HEK293 (cell line): ENCODE data around the gene THBD.

Source experiments
- CTCF ChIA-PET: fragments of 350-600 bp; formaldehyde crosslinking; extraction: SDS; loops from one replicate; lab custom pipeline; 2021; ENCODE audit warnings: antibody characterized with exemption; lab: Yijun Ruan, JAX
- POLR2A ChIA-PET: fragments of 300-600 bp; formaldehyde crosslinking; extraction: SDS; loops from one replicate; lab custom pipeline; 2020; ENCODE audit warnings: antibody characterized with exemption, inconsistent platforms; lab: Yijun Ruan, JAX
- H3K27ac ChIP-seq: fragments of 200-500 bp; sonication (Bioruptor generic); 2 replicates; pipeline ENCODE4 v1.5.1; 2014; ENCODE audit warnings: low read depth, low read length, control low read depth, inconsistent platforms; ENCODE audit errors: extremely low read depth
- H3K36me3 ChIP-seq, 2 experiments: fragments of 200-500 bp in 1 of 2; sonication (Bioruptor generic) in 1 of 2; 1 replicate in 1 of 2; 2 replicates in 1 of 2; pipeline ENCODE4 v1.5.1; 2014 to 2017; ENCODE audit warnings: inconsistent platforms in 2 of 2, low read length in 2 of 2; ENCODE audit not compliant: control insufficient read depth in 2 of 2, insufficient read depth in 1 of 2
- H3K4me1 ChIP-seq: fragments of 200-500 bp; sonication (Bioruptor generic); 2 replicates; pipeline ENCODE4 v1.5.1; 2014; ENCODE audit warnings: mild to moderate bottlenecking, low read length, inconsistent platforms; ENCODE audit not compliant: control insufficient read depth, insufficient read depth
- H3K4me3 ChIP-seq: 2 replicates; pipeline ENCODE4 v1.5.1; 2011; ENCODE audit warnings: low read depth, mild to moderate bottlenecking, control low read depth, low read length, moderate library complexity
- H3K9me3 ChIP-seq: fragments of 200-500 bp; sonication (Bioruptor generic); 2 replicates; pipeline ENCODE4 v1.5.1; 2014; ENCODE audit warnings: low read depth, low read length, inconsistent platforms; ENCODE audit not compliant: control insufficient read depth, insufficient read depth
- ATF2 ChIP-seq: fragments of 450-650 bp; formaldehyde crosslinking; IDR thresholded peaks from 2 replicates; pipeline ENCODE4 v1.5.1; 2016; ENCODE audit warnings: missing biosample characterization, missing genetic modification characterization, low read depth
- BCL11B ChIP-seq: fragments of 450-650 bp; formaldehyde crosslinking; IDR thresholded peaks from 2 replicates; pipeline ENCODE4 v1.5.1; 2016; ENCODE audit warnings: low read depth, missing biosample characterization, missing genetic modification characterization
- CTCF ChIP-seq: fragments of 450-650 bp; formaldehyde crosslinking; IDR thresholded peaks from 2 replicates; pipeline ENCODE4 v1.5.1; 2016; ENCODE audit warnings: missing biosample characterization, missing genetic modification characterization
- INSM2 ChIP-seq: fragments of 450-650 bp; formaldehyde crosslinking; IDR thresholded peaks from 2 replicates; pipeline ENCODE4 v1.5.1; 2016; ENCODE audit warnings: missing biosample characterization, missing genetic modification characterization
- KLF9 ChIP-seq: fragments of 450-650 bp; formaldehyde crosslinking; IDR thresholded peaks from 2 replicates; pipeline ENCODE4 v1.5.1; 2016; ENCODE audit warnings: missing biosample characterization, missing genetic modification characterization, low read depth
- TRIM28 ChIP-seq: IDR thresholded peaks from 2 replicates; pipeline ENCODE4 v1.6.1; 2011; ENCODE audit warnings: low read length, control low read depth, borderline replicate concordance
- TSHZ1 ChIP-seq: fragments of 450-650 bp; formaldehyde crosslinking; IDR thresholded peaks from 2 replicates; pipeline ENCODE4 v1.5.1; 2016; ENCODE audit warnings: missing biosample characterization, missing genetic modification characterization, borderline replicate concordance
- ZBTB26 ChIP-seq: fragments of 450-650 bp; formaldehyde crosslinking; optimal IDR thresholded peaks from 2 replicates; pipeline ENCODE3; 2016; ENCODE audit warnings: missing biosample characterization, mild to moderate bottlenecking, missing genetic modification characterization
- ZNF10 ChIP-seq: fragments of 450-650 bp; formaldehyde crosslinking; IDR thresholded peaks from 2 replicates; pipeline ENCODE4 v1.5.1; 2017; ENCODE audit warnings: missing biosample characterization, missing genetic modification characterization
- ZNF140 ChIP-seq: fragments of 450-650 bp; formaldehyde crosslinking; IDR thresholded peaks from 2 replicates; pipeline ENCODE4 v1.5.1; 2016; ENCODE audit warnings: missing biosample characterization, missing genetic modification characterization
- ZNF239 ChIP-seq: fragments of 450-650 bp; formaldehyde crosslinking; IDR thresholded peaks from 2 replicates; pipeline ENCODE4 v1.5.1; 2016; ENCODE audit warnings: missing biosample characterization, missing genetic modification characterization
- ZNF280D ChIP-seq: fragments of 450-650 bp; formaldehyde crosslinking; IDR thresholded peaks from 2 replicates; pipeline ENCODE4 v1.5.1; 2016; ENCODE audit warnings: missing biosample characterization, missing genetic modification characterization
- ZNF341 ChIP-seq: fragments of 450-650 bp; formaldehyde crosslinking; IDR thresholded peaks from 2 replicates; pipeline ENCODE4; 2016; ENCODE audit warnings: low read depth, missing biosample characterization, missing genetic modification characterization
- ZNF404 ChIP-seq: fragments of 450-650 bp; formaldehyde crosslinking; IDR thresholded peaks from 2 replicates; pipeline ENCODE4 v1.5.1; 2017; ENCODE audit warnings: missing biosample characterization, missing genetic modification characterization
- ZNF426 ChIP-seq: fragments of 450-650 bp; formaldehyde crosslinking; IDR thresholded peaks from 2 replicates; pipeline ENCODE4 v1.5.1; 2017; ENCODE audit warnings: missing biosample characterization, missing genetic modification characterization, mild to moderate bottlenecking, inconsistent platforms, moderate library complexity
- ZNF433 ChIP-seq: fragments of 450-650 bp; formaldehyde crosslinking; IDR thresholded peaks from 2 replicates; pipeline ENCODE4 v1.5.1; 2016; ENCODE audit warnings: missing biosample characterization, missing genetic modification characterization, low read depth
- ZNF704 ChIP-seq: fragments of 450-650 bp; formaldehyde crosslinking; IDR thresholded peaks from 2 replicates; pipeline ENCODE4 v1.5.1; 2016; ENCODE audit warnings: missing biosample characterization, missing genetic modification characterization
- ZSCAN30 ChIP-seq: fragments of 450-650 bp; IDR thresholded peaks from 2 replicates; pipeline ENCODE4 v1.5.1; 2018; ENCODE audit warnings: missing biosample characterization, mild to moderate bottlenecking, missing genetic modification characterization, moderate library complexity

Gene THBD

GRCh38 chr20:23062632-23063031, 13.2 kb upstream of the THBD start:
- peaks cover 5% of the 10 kb centered on the region; the same call in 1 of the 2 replicates for H3K4me1 ChIP-seq
- no peaks in the 10 kb centered on the region for H3K9me3 ChIP-seq
- no peak overlapping the region for H3K4me3 ChIP-seq
- no peak for TF ChIP-seq ZSCAN30 (tag by site-specific recombination)
- no peak for TF ChIP-seq ZBTB26 (tag by site-specific recombination)
- TF ChIP-seq INSM2 (tag by site-specific recombination) = no peak
- TF ChIP-seq ZNF140 (tag by site-specific recombination) = no peak
- TF ChIP-seq ZNF239 (tag by site-specific recombination) = no peak
- TF ChIP-seq ATF2 = no peak
- no peak for TF ChIP-seq ZNF341 (tag by site-specific recombination)
- no peaks in the 10 kb centered on the region for H3K36me3 ChIP-seq
- no peak overlapping the region for H3K27ac ChIP-seq
- CTCF ChIA-PET = interaction anchor here (0.5 to 3.4 kb wide), 9 partner anchors 11 to 721 kb away, joined by 3 to 15 read pairs (median 4); no protein-coding TSS in a partner anchor
- POLR2A ChIA-PET = no interaction called here

GRCh38 chr20:23061734-23062561, 12.5 kb upstream of the THBD start:
- Histone ChIP-seq H3K36me3 (no peaks in the 10 kb centered on the region), H3K9me3 (no peaks in the 10 kb centered on the region), H3K27ac (no peak overlapping the region), H3K4me1 (peaks cover 5% of the 10 kb centered on the region; the same call in 1 of the 2 replicates), H3K4me3 (no peak overlapping the region)
- POLR2A ChIA-PET = no interaction called here
- CTCF ChIA-PET = interaction anchor here (0.7 to 3.4 kb wide), 7 partner anchors 10 to 366 kb away, joined by 3 to 15 read pairs (median 4); no protein-coding TSS in a partner anchor
- TF ChIP-seq ZNF280D (no peak), TSHZ1 (tag by site-specific recombination) (no peak), ZNF426 (tag by site-specific recombination) (no peak), KLF9 (tag by site-specific recombination) (no peak), TRIM28 (no peak), ZNF10 (no peak), ZNF704 (tag by site-specific recombination) (no peak), ZNF404 (tag by site-specific recombination) (no peak), BCL11B (tag by site-specific recombination) (no peak), CTCF (tag by site-specific recombination) (no peak), ZNF433 (tag by site-specific recombination) (no peak)
